Lower leg skin (tissue), 3 donors: ENCODE measurements around the gene BRSK1.

Experiments
- CTCF ChIP-seq, 3 donors: fragments of 450-650 bp; IDR thresholded peaks; one replicate each; pipeline ENCODE4 v1.5.1; 2016; ENCODE audit warnings: antibody characterized with exemption in 3 of 3, mild to moderate bottlenecking in 3 of 3, moderate library complexity in 2 of 3
- POLR2A ChIP-seq, 2 donors: fragments of 450-650 bp; IDR thresholded peaks; one replicate each; pipeline ENCODE4 v1.6.1; 2016 to 2017; ENCODE audit warnings: antibody characterized with exemption in 2 of 2, mild to moderate bottlenecking in 1 of 2, moderate library complexity in 1 of 2

GRCh38 chr19:55238030-55238429 lies 45.8 kb upstream of the BRSK1 start:
- TF ChIP-seq CTCF (IDR thresholded peaks at IDR 0.05) (no peak), POLR2A (IDR thresholded peaks at IDR 0.05) (no peak)
